HG02884 (cell line): ENCODE measurements around the gene GALNTL6.

ENCODE experiments used
- ATAC-seq: cut with Tn5 transposase; IDR thresholded peaks from one replicate; pipeline ENCODE4 v1.9.1; 2021; ENCODE audit warnings: mild to moderate bottlenecking, moderate library complexity; ENCODE audit not compliant: unreplicated experiment

The GALNTL6 gene

GRCh38 chr4:172177382-172177781 lies 364.2 kb downstream of the GALNTL6 start:
- ATAC-seq = no peak

- ATAC-seq = no peak
Measured at GRCh38 chr4:172188248-172188988, 375.2 kb downstream of the GALNTL6 start.

GRCh38 chr4:172202480-172203076 lies 389.4 kb downstream of the GALNTL6 start:
- no peak for ATAC-seq

GRCh38 chr4:172207258-172207657 lies 394.1 kb downstream of the GALNTL6 start:
- no peak for ATAC-seq

GRCh38 chr4:172207886-172208285 lies 394.7 kb downstream of the GALNTL6 start:
- ATAC-seq = no peak

GRCh38 chr4:172220679-172221078 lies 407.5 kb downstream of the GALNTL6 start:
- ATAC-seq = no peak

GRCh38 chr4:172225457-172225856 lies 412.3 kb downstream of the GALNTL6 start:
- ATAC-seq = no peak

GRCh38 chr4:172232966-172233365 lies 419.8 kb downstream of the GALNTL6 start:
- no peak for ATAC-seq

- ATAC-seq = no peak
Measured at GRCh38 chr4:172243551-172243950, 430.3 kb downstream of the GALNTL6 start.

- ATAC-seq = no peak
Measured at GRCh38 chr4:172245516-172245915, 432.3 kb downstream of the GALNTL6 start.

GRCh38 chr4:172253409-172253808 lies 440.2 kb downstream of the GALNTL6 start:
- ATAC-seq = no peak

GRCh38 chr4:172256820-172257219 lies 443.6 kb downstream of the GALNTL6 start:
- ATAC-seq = no peak

- ATAC-seq = no peak
Measured at GRCh38 chr4:172270397-172270796, 457.2 kb downstream of the GALNTL6 start.

GRCh38 chr4:172287117-172287516 lies 473.9 kb downstream of the GALNTL6 start:
- ATAC-seq = no peak

GRCh38 chr4:172305698-172306097 lies 492.5 kb downstream of the GALNTL6 start:
- ATAC-seq = no peak

GRCh38 chr4:172308078-172308477 lies 494.9 kb downstream of the GALNTL6 start:
- no peak for ATAC-seq

GRCh38 chr4:172311682-172312081 lies 498.5 kb downstream of the GALNTL6 start:
- ATAC-seq = no peak

GRCh38 chr4:172323288-172323687 lies 510.1 kb downstream of the GALNTL6 start:
- no peak for ATAC-seq

GRCh38 chr4:172344308-172344938 lies 531.2 kb downstream of the GALNTL6 start:
- no peak for ATAC-seq

- ATAC-seq = no peak
Measured at GRCh38 chr4:172348426-172348825, 535.2 kb downstream of the GALNTL6 start.

- ATAC-seq = no peak
Measured at GRCh38 chr4:172352356-172352755, 539.2 kb downstream of the GALNTL6 start.

- no peak for ATAC-seq
Measured at GRCh38 chr4:172356016-172356415, 542.8 kb downstream of the GALNTL6 start.
